GM23338 (cell line): Measurements from ENCODE around the gene CRADD. TPM values are rescaled to one million over a fixed set of nuclear protein-coding genes. Genes with fewer than 3 reads are reported as not detected.

Experiments used
- ATAC-seq: fragments of 200-7000 bp; cut with Tn5 transposase; 3 replicates; pipeline ENCODE4 v1.9.1; 2020
- DNase-seq: peaks from one replicate; pipeline ENCODE4 v3.0.0-alpha.2; 2015; ENCODE audit warnings: low spot score
- H2AFZ ChIP-seq: fragments of 200-600 bp; sonication (generic); 2 replicates; pipeline ENCODE4 v1.8.0; 2016; ENCODE audit warnings: antibody characterized with exemption, mild to moderate bottlenecking, moderate library complexity
- H3F3A ChIP-seq: fragments of 200-600 bp; sonication (generic); replicated peaks from 2 replicates; pipeline ENCODE4 v1.8.0; 2017; ENCODE audit warnings: antibody characterized with exemption, mixed run types, low read depth
- H3K27ac ChIP-seq: fragments of 200-600 bp; sonication (generic); 2 replicates; pipeline ENCODE4 v1.6.1; 2016; ENCODE audit warnings: low read depth
- H3K27me3 ChIP-seq: fragments of 200-600 bp; sonication (generic); 2 replicates; pipeline ENCODE4 v1.8.0; 2016; ENCODE audit warnings: mild to moderate bottlenecking, mixed run types, moderate library complexity; ENCODE audit not compliant: insufficient read depth
- H3K36me3 ChIP-seq: fragments of 200-600 bp; sonication (generic); 2 replicates; pipeline ENCODE4 v1.8.0; 2016; ENCODE audit warnings: mild to moderate bottlenecking; ENCODE audit not compliant: insufficient read depth
- H3K4me1 ChIP-seq: fragments of 200-600 bp; sonication (generic); 2 replicates; pipeline ENCODE4 v1.8.0; 2016; ENCODE audit warnings: mild to moderate bottlenecking, moderate library complexity; ENCODE audit not compliant: insufficient read depth
- H3K4me2 ChIP-seq: fragments of 200-600 bp; sonication (generic); 2 replicates; pipeline ENCODE4 v1.7.1; 2017; ENCODE audit warnings: mixed run types
- H3K4me3 ChIP-seq: fragments of 200-600 bp; sonication (generic); 2 replicates; pipeline ENCODE4 v1.6.1; 2016; ENCODE audit warnings: mixed run types
- H3K79me2 ChIP-seq: fragments of 200-600 bp; sonication (generic); replicated peaks from 2 replicates; pipeline ENCODE4 v1.8.0; 2017; ENCODE audit warnings: mild to moderate bottlenecking; ENCODE audit not compliant: insufficient read depth
- H3K9me2 ChIP-seq: fragments of 200-600 bp; sonication (generic); 2 replicates; pipeline ENCODE4 v1.8.0; 2017; ENCODE audit not compliant: insufficient read depth
- H4K20me1 ChIP-seq: fragments of 200-600 bp; sonication (generic); replicated peaks from 2 replicates; pipeline ENCODE4 v1.8.0; 2017; ENCODE audit warnings: mild to moderate bottlenecking; ENCODE audit not compliant: insufficient read depth
- H3K27ac Mint-ChIP-seq: 2 replicates; pipeline ENCODE4 v1.8.0; 2020; ENCODE audit warnings: inconsistent platforms, mild to moderate bottlenecking, moderate library complexity, mixed read lengths
- H3K27me3 Mint-ChIP-seq: 3 replicates; pipeline ENCODE4 v1.8.0; 2022; ENCODE audit warnings: low read depth, mild to moderate bottlenecking, moderate library complexity, mixed read lengths, inconsistent platforms; ENCODE audit not compliant: insufficient read depth, poor library complexity
- H3K36me3 Mint-ChIP-seq: 3 replicates; pipeline ENCODE4 v1.8.0; 2021; ENCODE audit warnings: low read depth, mild to moderate bottlenecking, inconsistent platforms, moderate library complexity, mixed read lengths
- H3K4me1 Mint-ChIP-seq: 3 replicates; pipeline ENCODE4 v1.8.0; 2020; ENCODE audit warnings: mild to moderate bottlenecking, inconsistent platforms, mixed read lengths
- H3K4me3 Mint-ChIP-seq: 3 replicates; pipeline ENCODE4 v1.8.0; 2021; ENCODE audit warnings: moderate library complexity, mild to moderate bottlenecking, inconsistent platforms, mixed read lengths
- H3K9me3 Mint-ChIP-seq: 3 replicates; pipeline ENCODE4 v1.8.0; 2020; ENCODE audit warnings: moderate library complexity, mild to moderate bottlenecking, inconsistent platforms, mixed read lengths
- CREB1 ChIP-seq: fragments of 250-450 bp; sonication (Bioruptor Pico); IDR thresholded peaks from 2 replicates; pipeline ENCODE4 v1.5.0; 2020; ENCODE audit warnings: low read depth, mild to moderate bottlenecking, moderate library complexity
- EZH2 ChIP-seq: fragments of 200-600 bp; sonication (generic); IDR thresholded peaks from one replicate; pipeline ENCODE4 v1.8.0; 2017; ENCODE audit warnings: antibody characterized with exemption, mild to moderate bottlenecking, low read depth; ENCODE audit not compliant: unreplicated experiment
- EZH2phosphoT487 ChIP-seq: fragments of 200-600 bp; sonication (generic); IDR thresholded peaks from one replicate; pipeline ENCODE4 v1.8.1; 2018; ENCODE audit warnings: antibody characterized with exemption; ENCODE audit not compliant: unreplicated experiment
- JUNB ChIP-seq: IDR thresholded peaks from one replicate; pipeline ENCODE4 v1.6.1; 2016; ENCODE audit warnings: antibody characterized with exemption; ENCODE audit not compliant: unreplicated experiment
- NANOG ChIP-seq: IDR thresholded peaks from 2 replicates; pipeline ENCODE4 v1.6.1; 2016; ENCODE audit warnings: antibody characterized with exemption, borderline replicate concordance
- POLR2AphosphoS5 ChIP-seq: IDR thresholded peaks from 2 replicates; pipeline ENCODE4 v1.6.1; 2016; ENCODE audit warnings: antibody characterized with exemption, low read depth
- STAT1 ChIP-seq: IDR thresholded peaks from one replicate; pipeline ENCODE4 v1.6.1; 2016; ENCODE audit warnings: antibody characterized with exemption; ENCODE audit not compliant: unreplicated experiment
- ZNF114 ChIP-seq: fragments of 250-450 bp; sonication (Bioruptor Pico); IDR thresholded peaks from 2 replicates; pipeline ENCODE4 v1.5.0; 2020; ENCODE audit warnings: mild to moderate bottlenecking, moderate library complexity
- ZNF331 ChIP-seq: fragments of 250-450 bp; sonication (Bioruptor Pico); IDR thresholded peaks from 2 replicates; pipeline ENCODE4 v1.5.0; 2020; ENCODE audit warnings: low read depth, mild to moderate bottlenecking, moderate library complexity
- polyA plus RNA-seq: library from polyadenylated mRNA; unstranded; fragments of >200 nt; fragmentation: Nextera tagmentation; extraction: Ambion mirVana; gene quantifications from 2 replicates; pipeline ENCODE4 v1.2.1, GENCODE V29; 2016
- total RNA-seq: library from RNA; depleted of rRNA; stranded (reverse); fragments of >200 nt; shearing (Covaris generic); gene quantifications from 2 replicates; pipeline ENCODE4 v1.2.3, GENCODE V29; 2014
- TF ChIP-seq, protein P1 (sequence below), 2 experiments: fragments of 200-600 bp in 1 of 2; sonication (generic) in 1 of 2; conservative IDR thresholded peaks; 2 replicates each; pipeline versions ENCODE4 v1.5.1 to v1.6.1; 2016 to 2017; ENCODE audit warnings: antibody characterized with exemption in 2 of 2, low read depth in 2 of 2, mild to moderate bottlenecking in 2 of 2, moderate library complexity in 1 of 2
- TF ChIP-seq, protein P2 (sequence below): IDR thresholded peaks from 2 replicates; pipeline ENCODE4 v1.6.1; 2016; ENCODE audit warnings: antibody characterized with exemption
- TF ChIP-seq, protein P3 (sequence below): IDR thresholded peaks from one replicate; pipeline ENCODE4 v1.6.1; 2018; ENCODE audit warnings: antibody characterized with exemption; ENCODE audit not compliant: unreplicated experiment
- TF ChIP-seq, protein P4 (sequence below): fragments of 250-450 bp; sonication (Bioruptor Pico); IDR thresholded peaks from 2 replicates; pipeline ENCODE4 v1.5.0; 2020; ENCODE audit warnings: mild to moderate bottlenecking, moderate library complexity

Gene CRADD
- total and polyA plus RNA-seq, 2 experiments from 2014 or later: 6.3 to 27.9 TPM

DNA sequence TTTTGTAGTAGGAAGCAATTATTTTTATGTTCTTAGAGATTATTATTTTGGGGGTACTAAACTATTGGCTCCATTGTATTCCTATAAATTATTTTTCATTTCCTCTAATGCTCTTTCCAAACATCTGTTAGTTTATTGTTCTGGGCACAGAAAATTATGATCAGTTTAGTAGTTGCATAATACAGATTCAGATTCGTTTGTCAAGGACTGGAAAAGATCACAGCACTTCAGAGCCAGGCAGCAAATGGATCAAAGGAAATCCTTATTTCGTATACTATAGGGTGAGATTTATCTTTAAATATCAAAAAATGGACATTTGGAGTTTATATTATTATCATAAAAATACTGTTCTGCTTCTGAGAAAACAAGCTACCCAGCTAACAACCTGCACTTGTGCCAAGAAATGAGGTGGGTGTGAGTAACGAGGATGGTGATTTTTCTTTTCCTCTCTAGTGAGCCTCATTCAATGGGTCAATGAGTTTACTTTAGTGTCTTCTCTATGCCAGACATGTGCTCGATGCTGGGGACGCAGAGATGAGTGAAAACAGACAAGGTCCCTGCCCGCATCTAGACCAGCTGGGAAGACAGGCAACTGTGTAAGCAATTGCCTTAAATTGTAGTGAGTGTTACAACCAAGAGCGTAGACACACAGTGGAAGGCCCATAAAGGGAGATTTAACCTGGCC, 262.6 kb downstream of the CRADD start:
- no peaks in the 10 kb centered on the region for H3F3A ChIP-seq
- H3K4me3 ChIP-seq: no peak overlapping the region
- H3K36me3 ChIP-seq: peaks cover 14% of the 10 kb centered on the region
- DNase-seq: no peak
- Mint-ChIP-seq H3K4me3 (no peak overlapping the region), H3K27me3 (peaks cover 3% of the 10 kb centered on the region), H3K9me3 (peaks cover 13% of the 10 kb centered on the region), H3K36me3 (peaks cover 12% of the 10 kb centered on the region; the same call in 2 of the 3 replicates), H3K27ac (no peak overlapping the region), H3K4me1 (no peaks in the 10 kb centered on the region)
- H2AFZ ChIP-seq: no peak overlapping the region
- peaks cover 14% of the 10 kb centered on the region; the same call in 1 of the 2 replicates for H3K9me2 ChIP-seq
- H3K79me2 ChIP-seq: no peaks in the 10 kb centered on the region
- no peak for ATAC-seq
- H4K20me1 ChIP-seq: no peaks in the 10 kb centered on the region
- TF ChIP-seq POLR2AphosphoS5: no peak
- TF ChIP-seq, protein P1, sequence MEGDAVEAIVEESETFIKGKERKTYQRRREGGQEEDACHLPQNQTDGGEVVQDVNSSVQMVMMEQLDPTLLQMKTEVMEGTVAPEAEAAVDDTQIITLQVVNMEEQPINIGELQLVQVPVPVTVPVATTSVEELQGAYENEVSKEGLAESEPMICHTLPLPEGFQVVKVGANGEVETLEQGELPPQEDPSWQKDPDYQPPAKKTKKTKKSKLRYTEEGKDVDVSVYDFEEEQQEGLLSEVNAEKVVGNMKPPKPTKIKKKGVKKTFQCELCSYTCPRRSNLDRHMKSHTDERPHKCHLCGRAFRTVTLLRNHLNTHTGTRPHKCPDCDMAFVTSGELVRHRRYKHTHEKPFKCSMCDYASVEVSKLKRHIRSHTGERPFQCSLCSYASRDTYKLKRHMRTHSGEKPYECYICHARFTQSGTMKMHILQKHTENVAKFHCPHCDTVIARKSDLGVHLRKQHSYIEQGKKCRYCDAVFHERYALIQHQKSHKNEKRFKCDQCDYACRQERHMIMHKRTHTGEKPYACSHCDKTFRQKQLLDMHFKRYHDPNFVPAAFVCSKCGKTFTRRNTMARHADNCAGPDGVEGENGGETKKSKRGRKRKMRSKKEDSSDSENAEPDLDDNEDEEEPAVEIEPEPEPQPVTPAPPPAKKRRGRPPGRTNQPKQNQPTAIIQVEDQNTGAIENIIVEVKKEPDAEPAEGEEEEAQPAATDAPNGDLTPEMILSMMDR (conservative IDR thresholded peaks at IDR 0.05; ENCODE audit: low read depth in 2 of 2): no peak
- TF ChIP-seq CREB1: no peak
- TF ChIP-seq, protein P2, sequence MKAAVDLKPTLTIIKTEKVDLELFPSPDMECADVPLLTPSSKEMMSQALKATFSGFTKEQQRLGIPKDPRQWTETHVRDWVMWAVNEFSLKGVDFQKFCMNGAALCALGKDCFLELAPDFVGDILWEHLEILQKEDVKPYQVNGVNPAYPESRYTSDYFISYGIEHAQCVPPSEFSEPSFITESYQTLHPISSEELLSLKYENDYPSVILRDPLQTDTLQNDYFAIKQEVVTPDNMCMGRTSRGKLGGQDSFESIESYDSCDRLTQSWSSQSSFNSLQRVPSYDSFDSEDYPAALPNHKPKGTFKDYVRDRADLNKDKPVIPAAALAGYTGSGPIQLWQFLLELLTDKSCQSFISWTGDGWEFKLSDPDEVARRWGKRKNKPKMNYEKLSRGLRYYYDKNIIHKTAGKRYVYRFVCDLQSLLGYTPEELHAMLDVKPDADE: no peak
- TF ChIP-seq, protein P3, sequence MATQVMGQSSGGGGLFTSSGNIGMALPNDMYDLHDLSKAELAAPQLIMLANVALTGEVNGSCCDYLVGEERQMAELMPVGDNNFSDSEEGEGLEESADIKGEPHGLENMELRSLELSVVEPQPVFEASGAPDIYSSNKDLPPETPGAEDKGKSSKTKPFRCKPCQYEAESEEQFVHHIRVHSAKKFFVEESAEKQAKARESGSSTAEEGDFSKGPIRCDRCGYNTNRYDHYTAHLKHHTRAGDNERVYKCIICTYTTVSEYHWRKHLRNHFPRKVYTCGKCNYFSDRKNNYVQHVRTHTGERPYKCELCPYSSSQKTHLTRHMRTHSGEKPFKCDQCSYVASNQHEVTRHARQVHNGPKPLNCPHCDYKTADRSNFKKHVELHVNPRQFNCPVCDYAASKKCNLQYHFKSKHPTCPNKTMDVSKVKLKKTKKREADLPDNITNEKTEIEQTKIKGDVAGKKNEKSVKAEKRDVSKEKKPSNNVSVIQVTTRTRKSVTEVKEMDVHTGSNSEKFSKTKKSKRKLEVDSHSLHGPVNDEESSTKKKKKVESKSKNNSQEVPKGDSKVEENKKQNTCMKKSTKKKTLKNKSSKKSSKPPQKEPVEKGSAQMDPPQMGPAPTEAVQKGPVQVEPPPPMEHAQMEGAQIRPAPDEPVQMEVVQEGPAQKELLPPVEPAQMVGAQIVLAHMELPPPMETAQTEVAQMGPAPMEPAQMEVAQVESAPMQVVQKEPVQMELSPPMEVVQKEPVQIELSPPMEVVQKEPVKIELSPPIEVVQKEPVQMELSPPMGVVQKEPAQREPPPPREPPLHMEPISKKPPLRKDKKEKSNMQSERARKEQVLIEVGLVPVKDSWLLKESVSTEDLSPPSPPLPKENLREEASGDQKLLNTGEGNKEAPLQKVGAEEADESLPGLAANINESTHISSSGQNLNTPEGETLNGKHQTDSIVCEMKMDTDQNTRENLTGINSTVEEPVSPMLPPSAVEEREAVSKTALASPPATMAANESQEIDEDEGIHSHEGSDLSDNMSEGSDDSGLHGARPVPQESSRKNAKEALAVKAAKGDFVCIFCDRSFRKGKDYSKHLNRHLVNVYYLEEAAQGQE: no peak
- TF ChIP-seq STAT1: no peak
- no peak for TF ChIP-seq NANOG
- TF ChIP-seq ZNF331: no peak
- TF ChIP-seq JUNB: no peak
- no peak for TF ChIP-seq EZH2
- no peak for TF ChIP-seq ZNF114
- TF ChIP-seq, protein P4, sequence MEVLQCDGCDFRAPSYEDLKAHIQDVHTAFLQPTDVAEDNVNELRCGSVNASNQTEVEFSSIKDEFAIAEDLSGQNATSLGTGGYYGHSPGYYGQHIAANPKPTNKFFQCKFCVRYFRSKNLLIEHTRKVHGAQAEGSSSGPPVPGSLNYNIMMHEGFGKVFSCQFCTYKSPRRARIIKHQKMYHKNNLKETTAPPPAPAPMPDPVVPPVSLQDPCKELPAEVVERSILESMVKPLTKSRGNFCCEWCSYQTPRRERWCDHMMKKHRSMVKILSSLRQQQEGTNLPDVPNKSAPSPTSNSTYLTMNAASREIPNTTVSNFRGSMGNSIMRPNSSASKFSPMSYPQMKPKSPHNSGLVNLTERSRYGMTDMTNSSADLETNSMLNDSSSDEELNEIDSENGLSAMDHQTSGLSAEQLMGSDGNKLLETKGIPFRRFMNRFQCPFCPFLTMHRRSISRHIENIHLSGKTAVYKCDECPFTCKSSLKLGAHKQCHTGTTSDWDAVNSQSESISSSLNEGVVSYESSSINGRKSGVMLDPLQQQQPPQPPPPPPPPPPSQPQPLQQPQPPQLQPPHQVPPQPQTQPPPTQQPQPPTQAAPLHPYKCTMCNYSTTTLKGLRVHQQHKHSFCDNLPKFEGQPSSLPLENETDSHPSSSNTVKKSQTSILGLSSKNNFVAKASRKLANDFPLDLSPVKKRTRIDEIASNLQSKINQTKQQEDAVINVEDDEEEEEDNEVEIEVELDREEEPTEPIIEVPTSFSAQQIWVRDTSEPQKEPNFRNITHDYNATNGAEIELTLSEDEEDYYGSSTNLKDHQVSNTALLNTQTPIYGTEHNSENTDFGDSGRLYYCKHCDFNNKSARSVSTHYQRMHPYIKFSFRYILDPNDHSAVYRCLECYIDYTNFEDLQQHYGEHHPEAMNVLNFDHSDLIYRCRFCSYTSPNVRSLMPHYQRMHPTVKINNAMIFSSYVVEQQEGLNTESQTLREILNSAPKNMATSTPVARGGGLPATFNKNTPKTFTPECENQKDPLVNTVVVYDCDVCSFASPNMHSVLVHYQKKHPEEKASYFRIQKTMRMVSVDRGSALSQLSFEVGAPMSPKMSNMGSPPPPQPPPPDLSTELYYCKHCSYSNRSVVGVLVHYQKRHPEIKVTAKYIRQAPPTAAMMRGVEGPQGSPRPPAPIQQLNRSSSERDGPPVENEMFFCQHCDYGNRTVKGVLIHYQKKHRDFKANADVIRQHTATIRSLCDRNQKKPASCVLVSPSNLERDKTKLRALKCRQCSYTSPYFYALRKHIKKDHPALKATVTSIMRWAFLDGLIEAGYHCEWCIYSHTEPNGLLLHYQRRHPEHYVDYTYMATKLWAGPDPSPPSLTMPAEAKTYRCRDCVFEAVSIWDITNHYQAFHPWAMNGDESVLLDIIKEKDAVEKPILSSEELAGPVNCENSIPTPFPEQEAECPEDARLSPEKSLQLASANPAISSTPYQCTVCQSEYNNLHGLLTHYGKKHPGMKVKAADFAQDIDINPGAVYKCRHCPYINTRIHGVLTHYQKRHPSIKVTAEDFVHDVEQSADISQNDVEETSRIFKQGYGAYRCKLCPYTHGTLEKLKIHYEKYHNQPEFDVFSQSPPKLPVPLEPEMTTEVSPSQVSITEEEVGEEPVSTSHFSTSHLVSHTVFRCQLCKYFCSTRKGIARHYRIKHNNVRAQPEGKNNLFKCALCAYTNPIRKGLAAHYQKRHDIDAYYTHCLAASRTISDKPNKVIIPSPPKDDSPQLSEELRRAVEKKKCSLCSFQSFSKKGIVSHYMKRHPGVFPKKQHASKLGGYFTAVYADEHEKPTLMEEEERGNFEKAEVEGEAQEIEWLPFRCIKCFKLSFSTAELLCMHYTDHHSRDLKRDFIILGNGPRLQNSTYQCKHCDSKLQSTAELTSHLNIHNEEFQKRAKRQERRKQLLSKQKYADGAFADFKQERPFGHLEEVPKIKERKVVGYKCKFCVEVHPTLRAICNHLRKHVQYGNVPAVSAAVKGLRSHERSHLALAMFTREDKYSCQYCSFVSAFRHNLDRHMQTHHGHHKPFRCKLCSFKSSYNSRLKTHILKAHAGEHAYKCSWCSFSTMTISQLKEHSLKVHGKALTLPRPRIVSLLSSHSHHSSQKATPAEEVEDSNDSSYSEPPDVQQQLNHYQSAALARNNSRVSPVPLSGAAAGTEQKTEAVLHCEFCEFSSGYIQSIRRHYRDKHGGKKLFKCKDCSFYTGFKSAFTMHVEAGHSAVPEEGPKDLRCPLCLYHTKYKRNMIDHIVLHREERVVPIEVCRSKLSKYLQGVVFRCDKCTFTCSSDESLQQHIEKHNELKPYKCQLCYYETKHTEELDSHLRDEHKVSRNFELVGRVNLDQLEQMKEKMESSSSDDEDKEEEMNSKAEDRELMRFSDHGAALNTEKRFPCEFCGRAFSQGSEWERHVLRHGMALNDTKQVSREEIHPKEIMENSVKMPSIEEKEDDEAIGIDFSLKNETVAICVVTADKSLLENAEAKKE (CRISPR knock-in tag): no peak
- no peak for TF ChIP-seq EZH2phosphoT487
- no peak overlapping the region for H3K4me2 ChIP-seq
- H3K27me3 ChIP-seq: no peaks in the 10 kb centered on the region
- no peaks in the 10 kb centered on the region for H3K4me1 ChIP-seq
- no peak overlapping the region for H3K27ac ChIP-seq
